CD4-positive, alpha-beta T cell treated with Interleukin-17A for 4 hours (primary cell): Measurements from ENCODE around the gene LCP2.
"Not testable (repeated sequence)": the region's sequence is repeated elsewhere in the genome, so short reads cannot be mapped to it uniquely, and the experiment has no call there.

Source experiments
- DNase-seq: peaks from one replicate; pipeline ENCODE4 v3.0.0-alpha.2; 2020; ENCODE audit warnings: mixed read lengths

LCP2 gene

DNA sequence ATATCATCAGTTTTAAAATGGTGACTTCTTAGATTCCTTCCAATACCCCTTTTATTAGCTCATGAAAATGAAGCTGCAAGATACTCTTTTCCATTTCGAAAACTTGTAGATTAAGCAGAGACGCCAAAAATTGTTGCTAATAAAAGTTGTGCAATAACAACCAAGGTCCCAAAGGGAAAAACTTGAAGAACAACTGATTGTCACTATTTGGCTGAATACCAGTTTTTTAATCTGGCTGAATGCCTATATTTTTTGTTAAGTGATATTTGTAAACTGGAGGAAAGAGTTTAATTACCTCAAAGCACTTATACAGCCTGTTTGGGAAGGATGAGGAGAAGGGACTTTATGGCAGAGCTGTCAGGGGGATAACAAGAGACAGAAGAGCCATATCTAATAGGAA, 50.2 kb downstream of the LCP2 start:
- no peak for DNase-seq

DNA sequence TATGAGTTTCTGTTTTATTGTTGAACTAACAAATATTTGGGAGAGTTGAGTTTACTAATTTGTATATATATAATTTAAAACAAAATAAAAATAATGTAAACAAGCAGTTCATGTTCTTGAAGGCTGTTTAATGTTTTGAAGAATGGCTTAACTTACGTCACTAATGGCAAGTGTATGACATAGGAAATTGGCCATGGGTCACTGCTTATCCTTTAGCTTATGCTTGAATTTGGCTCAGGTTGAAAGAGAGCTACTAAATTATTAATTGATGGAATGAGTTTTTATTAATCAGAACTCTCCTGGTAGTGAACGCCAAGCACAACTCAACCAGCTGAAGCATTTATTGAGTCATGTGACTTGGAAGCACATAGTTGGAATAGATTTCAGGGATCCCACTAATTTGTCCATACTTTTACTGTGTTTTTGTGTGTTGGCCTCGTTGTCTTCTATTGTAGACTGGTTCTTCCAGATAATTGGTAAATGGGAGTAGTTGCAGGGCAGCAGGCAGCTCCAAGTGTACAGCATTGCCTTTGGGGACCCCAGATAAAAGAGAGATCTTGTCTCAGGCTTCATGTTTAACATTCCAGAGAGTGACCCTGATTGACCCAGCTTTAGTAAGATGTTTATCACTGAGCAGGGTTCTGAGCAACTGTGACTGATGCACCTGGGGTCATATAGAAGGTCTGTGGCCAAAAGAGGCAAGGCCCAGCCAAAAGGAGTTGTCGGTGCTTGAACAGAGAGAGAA, 51.3 kb downstream of the LCP2 start:
- DNase-seq = no peak

DNA sequence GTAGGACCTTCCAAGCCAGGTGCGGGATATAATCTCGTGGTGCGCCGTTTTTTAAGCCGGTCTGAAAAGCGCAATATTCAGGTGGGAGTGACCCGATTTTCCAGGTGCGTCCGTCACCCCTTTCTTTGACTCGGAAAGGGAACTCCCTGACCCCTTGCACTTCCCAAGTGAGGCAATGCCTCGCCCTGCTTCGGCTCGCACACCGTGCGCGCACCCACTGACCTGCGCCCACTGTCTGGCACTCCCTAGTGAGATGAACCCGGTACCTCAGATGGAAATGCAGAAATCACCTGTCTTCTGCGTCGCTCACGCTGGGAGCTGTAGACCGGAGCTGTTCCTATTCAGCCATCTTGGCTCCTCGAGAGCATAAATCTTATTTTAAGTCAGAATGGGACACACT, 52.1 kb downstream of the LCP2 start:
- not testable (repeated sequence) for DNase-seq

DNA sequence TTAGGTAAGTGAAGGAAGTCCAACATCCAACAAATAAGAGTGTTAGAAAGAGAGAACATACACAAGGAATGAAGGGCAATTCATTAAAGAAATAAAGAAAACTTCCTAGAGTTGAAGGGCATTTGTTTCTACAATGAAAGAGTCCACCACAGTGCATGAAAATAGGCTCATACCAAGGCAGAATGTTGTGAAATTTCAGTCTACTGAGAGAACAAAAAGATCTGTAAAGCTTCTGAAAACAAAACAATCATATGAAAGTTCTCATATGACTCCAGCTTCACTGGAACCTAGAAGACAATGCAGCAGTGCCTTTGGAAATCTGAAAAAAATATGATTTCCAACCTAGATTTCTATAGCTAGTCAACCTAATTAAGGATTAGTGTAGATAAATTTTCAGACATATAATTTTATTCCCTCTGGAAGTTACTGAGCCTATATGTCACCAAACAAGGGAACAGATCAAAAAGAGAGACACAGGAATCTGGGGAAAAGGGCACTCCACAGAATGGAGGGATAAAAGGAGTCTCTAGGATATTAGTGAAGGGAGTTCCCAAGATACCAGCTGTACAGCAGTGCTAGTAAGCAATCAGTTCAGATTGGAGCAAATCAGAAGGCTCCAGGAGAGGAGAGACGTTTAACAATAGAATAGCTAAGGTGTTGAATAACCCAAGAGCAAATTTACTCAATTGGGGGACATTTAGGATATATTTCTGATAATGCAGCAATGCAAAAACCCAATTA, 59.0 kb downstream of the LCP2 start:
- DNase-seq = no peak

DNA sequence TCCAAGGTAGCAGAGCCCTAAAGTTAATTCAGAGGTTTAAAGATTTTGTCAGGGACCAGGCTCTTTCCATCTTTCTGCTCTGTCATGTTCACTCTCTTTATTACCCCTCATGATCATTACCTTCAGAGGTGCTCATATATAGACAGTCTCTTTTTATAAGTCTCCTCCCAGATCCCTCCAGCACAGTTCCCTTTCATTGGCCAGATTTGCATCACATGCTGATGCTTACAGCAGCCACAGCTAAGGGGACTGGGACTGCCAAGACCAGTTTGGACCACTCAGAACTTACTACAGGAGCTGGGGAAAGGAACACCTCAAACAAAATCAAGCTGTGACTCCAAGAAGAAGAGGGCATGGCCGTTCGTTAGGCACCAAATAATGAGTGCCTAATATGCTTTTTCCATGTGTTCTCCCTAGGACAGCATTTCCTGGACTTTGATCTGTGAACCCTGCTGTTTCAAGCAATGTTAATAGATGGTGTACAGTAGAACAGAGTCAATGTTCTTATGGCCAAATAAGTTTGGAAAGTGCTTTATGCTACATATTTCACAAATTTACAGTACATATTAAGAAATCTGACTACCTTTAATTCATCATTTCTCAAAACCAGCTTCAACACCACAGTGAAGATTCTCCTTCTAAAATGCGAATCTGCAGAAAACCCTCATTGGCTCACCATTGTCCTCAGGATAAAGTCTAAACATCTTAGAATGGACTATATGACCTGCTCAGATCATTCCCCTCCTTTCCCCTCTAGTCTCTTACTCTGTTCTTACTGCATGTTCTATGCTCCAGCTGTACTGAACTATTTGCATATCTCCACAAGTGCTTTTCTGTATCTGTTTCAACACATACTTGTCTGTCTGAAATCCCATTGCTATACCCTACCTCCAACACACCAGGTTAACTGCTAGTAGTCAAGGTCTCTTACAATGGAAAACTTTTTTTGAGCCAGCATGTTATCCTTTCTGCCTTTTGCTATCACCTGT, 61.4 kb downstream of the LCP2 start:
- DNase-seq = no peak

DNA sequence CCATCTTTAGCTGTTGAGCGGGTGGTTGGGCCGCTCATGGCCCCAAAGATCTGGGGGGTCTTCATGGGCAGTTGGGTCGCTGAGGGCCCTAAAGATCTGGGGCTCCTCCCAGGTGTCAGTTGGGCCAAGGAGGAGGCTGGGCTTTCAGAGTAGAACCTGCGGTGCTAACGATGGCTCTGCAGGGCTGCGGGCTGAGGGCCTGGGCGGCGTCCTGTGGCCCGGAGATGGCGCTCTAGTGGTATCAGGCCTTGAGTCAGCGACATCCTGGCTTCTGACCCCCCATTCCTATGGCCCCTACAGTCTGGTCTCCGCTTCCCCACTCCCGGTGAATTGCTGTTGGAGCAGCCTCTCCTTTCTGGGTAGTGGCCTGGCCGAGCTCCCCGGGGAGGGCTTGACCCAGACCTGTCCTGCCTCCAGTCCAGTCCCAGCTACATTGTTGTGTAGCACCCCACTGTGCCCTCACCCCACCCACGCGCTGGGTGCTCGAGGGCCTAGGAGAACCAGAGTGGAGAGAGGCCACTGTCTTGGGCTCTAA, 64.2 kb downstream of the LCP2 start:
- DNase-seq = no peak

DNA sequence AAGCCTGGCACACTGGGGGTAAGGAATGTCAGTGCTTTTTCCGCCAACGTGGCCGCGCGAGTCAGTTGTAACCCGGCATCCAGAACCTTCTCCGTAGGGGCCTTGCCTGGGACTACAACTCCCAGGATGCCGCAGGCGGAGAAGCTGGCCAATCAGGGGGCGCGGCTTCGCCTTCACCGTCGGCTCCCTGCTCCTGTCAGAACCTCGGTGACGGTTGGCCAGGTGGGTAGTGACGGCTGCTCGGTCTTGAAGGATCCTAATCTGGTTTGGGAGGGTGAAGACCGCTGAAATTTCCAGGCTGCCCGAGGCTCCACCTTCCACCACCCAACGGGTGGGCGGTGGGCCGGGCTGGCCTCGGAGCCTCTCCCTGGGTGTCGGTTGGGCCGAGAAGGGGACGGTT, 64.8 kb downstream of the LCP2 start, which contains the start of gene C5orf58:
Gene C5orf58 (plus strand): TSS at position 200 of the 400 bp plus-strand sequence. CDS start 1,992 bp downstream, outside the sequence.
- no peak for DNase-seq

DNA sequence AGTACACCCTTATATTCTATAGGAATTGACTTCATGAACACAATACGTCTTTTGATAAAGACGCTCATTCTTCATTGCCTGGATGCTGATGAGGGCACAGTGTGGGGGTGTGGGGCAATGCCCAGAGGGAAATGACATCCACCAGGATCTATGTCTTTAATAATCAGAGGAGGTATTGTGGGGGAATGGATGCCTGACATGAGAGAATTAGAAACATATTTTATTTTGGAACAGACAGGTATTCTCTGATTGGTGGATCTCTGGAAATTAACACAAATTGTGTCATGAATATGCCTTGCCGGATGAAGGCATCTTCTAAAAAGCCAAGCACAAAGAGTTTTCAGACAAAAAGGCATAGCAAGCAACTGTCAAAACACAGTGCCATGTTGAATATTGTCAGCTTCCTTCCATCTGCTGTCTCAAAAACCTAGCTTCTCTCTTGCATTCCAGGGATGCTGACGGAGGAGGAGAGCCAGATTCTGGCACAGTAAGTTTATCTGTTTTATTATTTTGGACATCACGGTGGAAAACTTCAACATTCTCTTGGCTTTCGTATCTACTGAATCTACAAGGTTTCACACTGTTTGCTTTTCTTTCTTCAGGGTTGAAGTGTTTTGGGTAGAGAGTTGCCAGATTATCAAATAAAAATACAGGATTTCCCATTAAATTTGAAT, 68.7 kb downstream of the LCP2 start:
- DNase-seq = no peak

DNA sequence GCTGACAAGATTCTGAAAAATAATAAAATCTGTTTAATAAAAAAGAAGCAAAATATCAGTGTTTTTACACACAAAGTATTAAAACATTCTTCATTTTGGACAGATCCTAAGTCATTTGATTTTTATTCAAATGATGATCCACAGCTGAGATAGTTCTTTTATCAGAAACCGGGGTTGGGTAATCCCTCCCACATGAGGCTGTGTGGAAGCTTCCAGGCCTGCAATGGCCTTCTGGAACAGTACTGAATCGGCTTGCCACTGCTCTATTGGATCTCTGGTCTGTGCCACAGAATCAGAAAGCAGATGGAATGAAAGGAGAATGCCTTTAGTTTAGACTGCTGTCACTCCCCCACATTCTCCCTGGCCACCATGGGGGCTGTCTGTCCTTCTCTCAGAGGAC, 70.9 kb downstream of the LCP2 start:
- no peak for DNase-seq

DNA sequence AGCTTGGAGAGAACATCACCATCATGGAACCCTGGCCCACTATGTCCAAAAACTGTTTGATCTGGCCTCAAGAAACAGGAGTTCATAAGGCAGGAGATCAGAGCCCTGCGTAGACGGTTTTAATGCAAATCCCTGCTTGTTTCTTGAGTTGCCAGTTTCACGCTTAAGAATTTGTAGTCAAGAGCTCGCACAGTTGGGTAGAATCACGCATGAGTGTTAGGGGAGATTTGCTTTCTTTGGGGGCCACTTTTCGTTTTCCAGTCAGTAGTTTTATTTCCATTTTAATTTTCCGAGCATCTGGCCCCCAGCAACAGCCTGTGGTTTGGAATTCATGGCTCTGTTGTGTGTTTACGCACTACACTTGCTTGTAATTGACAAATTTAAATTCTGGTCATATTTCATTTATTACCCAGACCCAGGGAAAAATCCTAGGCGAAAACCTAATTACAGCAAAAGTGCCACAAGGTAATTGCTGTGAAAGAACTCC, 71.4 kb downstream of the LCP2 start:
- no peak for DNase-seq

DNA sequence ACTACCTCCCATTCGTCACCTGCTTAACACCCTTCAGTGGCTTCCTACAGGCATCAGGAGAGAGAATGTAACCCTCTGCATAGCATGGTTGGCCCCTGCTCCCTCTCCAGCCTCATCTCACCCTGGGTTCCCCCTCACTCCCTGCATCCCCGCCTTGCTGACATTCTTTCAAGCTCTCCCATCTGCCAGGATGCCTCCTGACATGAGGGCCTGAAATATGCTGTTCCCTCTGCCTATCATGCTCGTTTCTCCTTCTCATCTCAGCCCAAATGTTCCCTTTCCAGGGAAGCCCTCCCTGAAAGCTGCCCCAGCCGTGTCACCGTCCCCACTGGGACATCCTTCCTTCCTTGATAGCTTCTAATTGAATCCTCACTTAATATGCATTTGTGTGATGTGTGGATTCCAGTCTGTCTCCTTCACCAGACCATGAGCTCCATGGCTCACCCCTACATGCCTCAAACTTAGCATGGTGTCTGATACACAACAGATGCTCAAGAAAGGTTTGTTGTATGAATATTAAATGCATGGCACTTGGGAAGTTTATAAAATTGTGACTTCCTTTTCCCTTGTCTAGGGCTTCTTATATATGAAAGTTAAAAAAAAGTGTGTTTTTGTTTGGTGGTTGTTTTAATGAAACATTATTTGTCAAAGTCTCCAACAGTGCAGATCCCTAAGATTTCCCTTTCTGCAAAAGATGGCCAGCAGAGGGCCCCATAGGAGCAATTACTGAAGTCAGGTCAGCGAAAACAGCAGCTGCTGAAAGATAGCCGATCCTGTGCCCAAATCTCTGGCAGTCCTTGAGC, 72.0 kb downstream of the LCP2 start:
- peak; percentile 87 for DNase-seq

DNA sequence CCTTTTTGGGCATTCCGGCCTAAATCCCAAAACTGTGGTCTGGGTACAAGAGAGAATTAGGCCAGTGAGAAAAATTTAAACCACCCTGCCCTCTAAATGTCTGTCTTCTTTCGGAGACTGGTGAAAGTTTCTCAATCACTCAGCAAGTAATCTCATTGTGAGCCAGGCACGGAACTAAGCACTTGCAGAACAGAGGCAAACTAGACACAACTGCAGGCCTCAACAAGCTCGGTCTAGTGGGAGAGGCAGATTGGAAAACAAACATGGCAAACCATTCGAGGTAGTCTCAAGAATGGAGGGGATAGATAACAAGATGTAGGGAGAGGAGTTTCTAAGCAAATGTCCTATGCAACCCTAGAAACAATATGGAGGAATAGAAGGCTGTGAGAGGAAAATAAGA, 73.7 kb downstream of the LCP2 start:
- no peak for DNase-seq

DNA sequence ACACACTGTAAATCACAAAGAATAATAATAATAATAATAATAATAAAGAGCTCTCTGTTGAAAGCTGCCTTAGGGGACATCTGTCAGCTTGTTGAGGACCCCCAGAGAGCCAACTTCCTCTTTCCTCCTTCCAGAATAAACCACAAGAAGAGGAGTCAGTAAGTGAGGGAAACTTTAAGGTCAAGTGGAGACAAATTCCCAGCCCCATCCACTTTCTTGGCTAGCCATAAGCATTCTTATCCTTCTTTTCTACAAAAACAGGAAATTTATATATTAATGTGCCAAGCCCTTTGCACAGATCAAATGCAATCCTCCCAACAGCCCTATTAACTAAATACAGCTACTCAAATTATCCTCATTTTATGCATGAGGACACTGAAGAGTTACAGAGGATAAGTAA, 74.2 kb downstream of the LCP2 start:
- DNase-seq = no peak

DNA sequence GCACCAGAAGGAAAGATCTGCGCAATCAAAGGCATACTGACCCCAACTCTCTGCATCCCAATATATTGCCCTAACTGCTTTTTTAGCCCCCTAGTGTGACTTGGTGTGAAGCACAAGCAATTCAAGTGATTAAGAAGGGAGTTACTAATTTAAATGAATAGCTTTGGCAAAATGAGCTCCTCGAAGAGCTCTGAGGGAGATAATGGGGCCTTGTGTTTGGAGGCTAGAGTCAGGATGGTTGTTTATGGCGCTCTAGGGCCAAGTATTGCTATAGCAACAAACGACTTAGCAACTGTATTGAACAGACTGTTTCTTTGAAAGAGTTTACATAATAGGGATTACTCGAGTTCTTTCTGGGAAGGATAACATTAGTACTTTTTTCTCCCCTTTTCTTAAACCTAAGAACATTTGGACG, 76.2 kb downstream of the LCP2 start:
- no peak for DNase-seq

DNA sequence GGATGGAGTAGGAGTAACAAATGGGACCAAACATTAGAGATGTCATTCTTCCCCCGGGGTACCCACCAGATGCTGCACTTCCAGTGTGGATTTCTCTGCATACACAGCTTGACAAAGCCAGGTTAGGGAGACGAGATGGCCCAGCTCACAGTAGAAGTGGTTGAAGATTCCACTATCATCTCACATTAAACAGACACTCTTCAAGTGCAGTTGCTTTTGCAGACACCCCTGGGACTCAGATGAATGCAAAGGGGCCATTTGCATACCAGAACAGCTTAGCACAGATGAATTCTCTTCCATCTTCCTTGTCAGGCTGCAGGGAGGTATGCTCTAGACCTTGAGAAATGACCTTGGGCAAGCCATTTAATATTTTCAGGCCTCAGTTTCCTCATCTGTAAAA, 77.4 kb downstream of the LCP2 start:
- no peak for DNase-seq

DNA sequence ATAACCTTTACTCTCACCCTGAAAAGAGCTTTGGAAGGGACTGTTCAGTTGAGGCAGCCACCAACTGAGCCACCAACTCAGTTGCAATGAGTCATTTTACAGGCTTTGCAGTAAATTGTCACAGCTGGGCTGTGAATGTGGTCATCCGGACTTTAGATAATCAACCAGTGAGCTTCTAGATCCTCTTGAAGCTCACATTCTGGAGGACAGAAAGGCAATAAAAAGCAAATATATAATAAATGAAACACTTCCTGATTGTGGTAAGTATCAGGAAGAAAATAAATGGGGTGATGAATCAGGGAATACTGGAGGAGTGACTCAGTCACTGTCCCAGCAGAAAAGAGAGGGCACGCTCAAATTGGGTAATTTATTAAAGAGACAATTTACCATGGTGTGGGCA, 78.0 kb downstream of the LCP2 start:
- no peak for DNase-seq

DNA sequence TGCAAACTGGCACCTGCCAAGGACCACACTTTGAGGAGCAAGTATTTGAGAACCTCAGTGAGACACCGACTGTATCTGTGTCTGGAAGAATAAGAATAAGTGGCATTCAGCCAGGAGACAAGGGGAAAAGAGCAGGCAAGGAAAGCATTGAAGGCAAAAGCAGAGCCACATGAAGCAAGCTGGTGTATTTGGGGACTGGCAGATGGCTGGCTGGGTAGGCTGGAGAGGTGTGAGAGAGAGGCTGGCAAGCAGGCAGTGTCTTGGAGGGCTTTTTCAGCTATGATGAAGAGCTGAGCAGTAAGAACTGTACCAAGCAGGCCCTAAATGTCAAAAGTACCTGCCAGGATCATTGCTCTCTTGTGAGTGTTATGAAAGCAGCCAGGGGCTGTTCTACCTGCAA, 78.9 kb downstream of the LCP2 start:
- no peak for DNase-seq

DNA sequence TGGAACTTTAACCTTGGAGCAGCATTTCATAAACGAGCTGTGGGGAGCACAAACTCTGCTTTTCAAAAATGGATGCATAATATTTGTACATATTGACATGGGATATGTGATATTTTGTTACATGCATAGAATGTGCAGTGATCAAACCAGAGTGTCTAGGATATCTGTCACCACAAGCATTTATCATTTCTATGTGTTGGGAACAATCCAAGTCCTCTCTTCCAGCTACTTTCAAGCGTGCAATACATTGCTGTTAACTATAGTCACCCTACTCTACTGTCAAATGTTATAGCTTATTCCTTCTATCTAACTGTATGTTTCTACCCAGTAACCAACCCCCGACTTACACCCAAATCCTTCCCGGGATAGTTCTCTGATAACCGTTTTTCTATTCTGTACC, 79.7 kb downstream of the LCP2 start:
- no peak for DNase-seq

DNA sequence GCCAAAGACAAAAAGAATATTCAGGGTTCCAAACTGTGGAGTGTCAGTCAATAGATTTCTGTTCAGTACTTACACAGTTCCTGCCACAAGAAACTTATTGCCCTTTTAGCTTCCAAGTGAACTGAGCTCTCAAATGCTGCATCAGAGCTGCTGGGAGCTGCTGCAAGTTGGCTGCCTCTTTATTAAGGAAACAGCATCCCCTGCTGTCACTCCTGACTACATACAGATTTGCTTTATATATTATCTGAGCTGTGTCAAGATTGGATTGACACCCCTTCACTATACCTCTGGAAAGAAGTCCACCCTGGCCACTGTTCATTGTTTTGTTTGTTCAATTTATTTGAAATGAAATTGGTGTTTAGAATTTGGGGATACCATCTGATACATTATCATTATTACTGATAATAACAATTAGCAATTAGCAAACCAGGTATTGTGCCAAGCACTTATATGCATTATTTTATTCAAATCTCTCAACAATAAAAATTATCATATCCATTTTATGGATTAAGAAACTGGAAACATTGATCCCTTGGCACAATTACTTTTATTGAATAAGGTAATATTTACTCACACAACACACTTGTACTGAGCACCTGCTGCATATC, 81.2 kb downstream of the LCP2 start:
- no peak for DNase-seq

DNA sequence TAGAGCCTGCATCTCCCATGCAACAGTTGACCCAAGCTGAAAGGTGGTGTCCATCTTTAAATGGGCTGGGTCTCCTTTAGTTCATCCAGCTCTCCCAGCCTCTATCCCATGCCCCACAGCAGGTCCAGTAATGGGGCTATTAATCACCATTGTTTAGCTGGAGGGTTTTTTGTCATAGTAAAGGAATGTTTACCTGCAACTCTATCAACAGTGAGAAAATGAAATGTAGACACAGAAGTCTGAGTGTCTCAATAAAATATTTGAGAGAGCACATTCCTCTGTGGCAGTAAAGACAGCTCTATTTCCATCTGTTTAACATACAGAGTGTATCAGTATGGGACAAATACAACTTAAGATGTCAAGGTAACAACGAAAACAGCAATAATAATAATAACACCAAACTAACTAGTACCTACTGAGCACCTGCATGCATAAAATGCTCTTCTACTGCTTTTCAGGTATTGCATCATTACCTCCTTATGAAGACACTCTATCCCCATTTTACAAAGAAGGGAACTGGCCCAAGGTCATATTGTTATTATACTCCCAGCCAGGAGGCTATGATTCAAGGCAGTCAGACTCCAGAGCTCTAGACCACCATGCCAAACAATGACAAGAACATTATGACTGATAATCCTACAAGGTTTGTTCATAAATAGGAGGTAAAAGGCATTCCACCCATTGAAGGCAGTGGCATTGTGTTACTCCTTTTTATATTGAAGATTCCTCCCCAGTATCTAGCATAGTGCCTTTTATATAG, 85.8 kb downstream of the LCP2 start:
- no peak for DNase-seq
